ENCODE data around the gene HCAR1.
"Not testable (repeated sequence)": the region's sequence is repeated elsewhere in the genome, so short reads cannot be mapped to it uniquely, and the experiment has no call there.

Gene HCAR1

DNA sequence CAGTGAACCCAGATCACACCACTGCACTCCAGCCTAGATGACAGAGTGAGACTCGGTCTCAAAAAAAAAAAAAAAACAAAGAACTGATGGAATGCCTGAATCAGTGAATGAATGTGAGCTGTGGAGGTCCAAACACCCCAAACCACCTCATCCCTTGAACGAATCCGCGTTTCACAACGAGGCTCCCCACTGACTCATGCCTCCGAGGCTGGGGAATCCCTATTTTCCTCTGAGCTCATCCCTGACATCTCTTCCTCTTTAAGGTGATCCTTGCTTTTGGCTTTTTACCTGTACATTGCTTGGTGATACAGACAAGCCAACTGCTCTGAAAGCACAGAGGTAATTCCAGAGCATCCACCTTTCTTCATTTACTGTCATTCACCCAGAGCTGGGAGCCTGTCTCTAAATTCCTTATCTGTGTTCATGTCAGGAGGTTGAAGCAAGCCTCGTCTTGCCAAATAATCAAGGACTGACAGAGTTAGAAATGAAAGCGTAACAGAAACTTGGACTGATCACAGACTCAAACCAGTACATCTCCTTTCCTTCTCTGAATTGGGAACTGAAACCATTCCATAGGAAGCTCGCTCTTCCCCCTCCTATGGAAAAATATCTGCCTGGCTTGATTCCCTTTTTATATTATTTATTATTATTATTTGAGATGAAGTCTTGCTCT, 30.5 kb downstream of the HCAR1 start:
- not testable (repeated sequence) for H3K4me1 ChIP-seq (ENCODE audit: control insufficient read depth, insufficient read depth, low read length, poor library complexity, severe bottlenecking); H3K9me3 ChIP-seq (ENCODE audit: control insufficient read depth, low read length); DNase-seq; H3K27ac ChIP-seq (ENCODE audit: insufficient read depth, low read length, poor library complexity, severe bottlenecking); H3K36me3 ChIP-seq (ENCODE audit: control insufficient read depth, insufficient read depth, low read length); H3K4me3 ChIP-seq (ENCODE audit: insufficient read depth, low read depth, low read length, poor library complexity, severe bottlenecking); H3K27me3 ChIP-seq (replicated peaks; ENCODE audit: control insufficient read depth, insufficient read depth, low read length, poor library complexity, severe bottlenecking)

DNA sequence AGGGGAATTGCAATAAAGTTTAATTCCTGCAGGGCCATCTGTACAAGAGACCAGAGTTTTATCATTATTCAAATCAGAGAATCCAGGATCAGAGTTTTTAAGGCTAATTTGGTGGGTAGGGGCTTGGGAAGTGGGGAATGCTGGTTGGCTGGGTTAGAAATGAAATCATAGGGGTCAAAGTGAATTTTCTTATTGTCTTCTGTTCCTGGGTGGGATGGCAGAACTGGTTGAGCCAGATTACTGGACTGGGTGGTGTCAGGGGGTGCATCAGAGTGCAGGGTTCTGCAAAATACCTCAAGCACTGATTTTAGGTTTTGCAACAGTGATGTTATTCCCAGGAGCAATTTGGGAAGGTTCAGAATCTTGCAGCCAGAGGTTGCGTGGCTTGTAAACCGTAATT, 33.7 kb downstream of the HCAR1 start:
- H3K4me1 ChIP-seq (ENCODE audit: control insufficient read depth, insufficient read depth, low read length, poor library complexity, severe bottlenecking); H3K36me3 ChIP-seq (ENCODE audit: control insufficient read depth, insufficient read depth, low read length); H3K4me3 ChIP-seq (ENCODE audit: insufficient read depth, low read depth, low read length, poor library complexity, severe bottlenecking); DNase-seq; H3K27me3 ChIP-seq (replicated peaks; ENCODE audit: control insufficient read depth, insufficient read depth, low read length, poor library complexity, severe bottlenecking); H3K27ac ChIP-seq (ENCODE audit: insufficient read depth, low read length, poor library complexity, severe bottlenecking); H3K9me3 ChIP-seq (ENCODE audit: control insufficient read depth, low read length): not testable (repeated sequence)

DNA sequence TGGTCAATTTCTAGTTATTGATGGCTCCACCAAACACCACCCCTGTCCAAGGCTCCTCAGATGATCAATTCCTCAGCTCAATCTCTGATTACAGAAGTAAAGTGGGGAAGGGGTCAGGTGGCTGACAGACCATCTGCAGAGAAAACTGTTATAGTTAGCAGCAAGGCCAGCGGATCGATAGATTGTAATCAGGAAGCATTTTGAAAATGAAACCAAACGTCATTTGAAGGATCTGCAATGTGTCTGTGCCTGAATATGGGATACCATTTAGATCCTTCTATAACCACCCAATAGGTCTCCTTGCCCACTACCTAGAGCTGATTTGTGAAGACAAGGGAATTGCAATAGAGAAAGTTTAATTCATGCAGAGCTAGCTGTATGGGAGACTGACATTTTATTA, 39.1 kb downstream of the HCAR1 start:
- H3K27ac ChIP-seq (ENCODE audit: insufficient read depth, low read length, poor library complexity, severe bottlenecking): no peak overlapping the region
- H3K36me3 ChIP-seq (ENCODE audit: control insufficient read depth, insufficient read depth, low read length): no peaks in the 10 kb centered on the region
- H3K4me1 ChIP-seq (ENCODE audit: control insufficient read depth, insufficient read depth, low read length, poor library complexity, severe bottlenecking): no peaks in the 10 kb centered on the region
- H3K9me3 ChIP-seq (ENCODE audit: control insufficient read depth, low read length): no peaks in the 10 kb centered on the region
- H3K4me3 ChIP-seq (ENCODE audit: insufficient read depth, low read depth, low read length, poor library complexity, severe bottlenecking): no peak overlapping the region
- DNase-seq: no peak
- no peaks in the 10 kb centered on the region for H3K27me3 ChIP-seq (replicated peaks; ENCODE audit: control insufficient read depth, insufficient read depth, low read length, poor library complexity, severe bottlenecking)

DNA sequence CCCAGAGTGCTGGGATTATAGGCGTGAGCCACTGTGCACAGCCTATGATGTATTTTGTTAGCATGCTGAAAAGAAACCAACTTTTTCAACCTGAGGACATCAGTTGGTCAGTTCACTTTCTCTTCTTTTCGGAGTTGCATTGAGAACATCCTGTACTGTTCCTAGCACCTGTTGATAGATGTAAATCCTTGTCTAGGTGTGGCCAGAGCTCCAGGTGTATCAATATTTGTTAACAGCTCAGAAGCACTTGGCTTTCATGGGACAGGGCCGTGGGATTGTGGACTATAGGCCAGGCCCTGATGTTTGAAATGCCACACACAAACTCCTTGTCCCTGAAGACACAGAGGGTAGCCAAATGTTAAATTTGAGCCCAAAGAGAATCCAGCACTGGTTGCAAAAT, 42.4 kb downstream of the HCAR1 start:
- no peak overlapping the region for H3K27ac ChIP-seq (ENCODE audit: insufficient read depth, low read length, poor library complexity, severe bottlenecking)
- no peaks in the 10 kb centered on the region for H3K4me1 ChIP-seq (ENCODE audit: control insufficient read depth, insufficient read depth, low read length, poor library complexity, severe bottlenecking)
- H3K27me3 ChIP-seq (replicated peaks; ENCODE audit: control insufficient read depth, insufficient read depth, low read length, poor library complexity, severe bottlenecking): no peaks in the 10 kb centered on the region
- H3K9me3 ChIP-seq (ENCODE audit: control insufficient read depth, low read length): no peaks in the 10 kb centered on the region
- no peak for DNase-seq
- no peaks in the 10 kb centered on the region for H3K36me3 ChIP-seq (ENCODE audit: control insufficient read depth, insufficient read depth, low read length)
- no peak overlapping the region for H3K4me3 ChIP-seq (ENCODE audit: insufficient read depth, low read depth, low read length, poor library complexity, severe bottlenecking)

DNA sequence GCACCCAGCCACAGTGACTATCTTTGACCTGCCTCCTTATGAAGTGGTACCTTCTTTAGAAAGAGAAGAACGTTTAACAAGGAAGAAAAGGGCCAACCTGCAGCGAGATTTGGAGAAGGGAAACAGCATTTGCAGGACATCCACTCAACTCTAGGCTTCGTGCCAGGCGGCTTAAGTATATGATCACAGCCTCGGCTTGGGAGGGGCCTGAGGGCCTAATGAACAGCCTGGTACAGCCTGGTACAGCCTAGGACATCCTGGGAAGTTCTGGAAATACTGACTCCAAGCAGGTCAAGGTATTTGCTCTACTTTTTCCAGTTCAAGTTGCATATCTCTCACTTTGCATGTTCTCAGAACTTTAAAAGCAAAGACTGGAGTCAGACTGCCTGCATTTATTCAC, 43.6 kb downstream of the HCAR1 start:
- H3K27me3 ChIP-seq (replicated peaks; ENCODE audit: control insufficient read depth, insufficient read depth, low read length, poor library complexity, severe bottlenecking): no peaks in the 10 kb centered on the region
- H3K27ac ChIP-seq (ENCODE audit: insufficient read depth, low read length, poor library complexity, severe bottlenecking): no peak overlapping the region
- DNase-seq: no peak
- no peaks in the 10 kb centered on the region for H3K36me3 ChIP-seq (ENCODE audit: control insufficient read depth, insufficient read depth, low read length)
- no peak overlapping the region for H3K4me3 ChIP-seq (ENCODE audit: insufficient read depth, low read depth, low read length, poor library complexity, severe bottlenecking)
- no peaks in the 10 kb centered on the region for H3K4me1 ChIP-seq (ENCODE audit: control insufficient read depth, insufficient read depth, low read length, poor library complexity, severe bottlenecking)
- no peaks in the 10 kb centered on the region for H3K9me3 ChIP-seq (ENCODE audit: control insufficient read depth, low read length)

DNA sequence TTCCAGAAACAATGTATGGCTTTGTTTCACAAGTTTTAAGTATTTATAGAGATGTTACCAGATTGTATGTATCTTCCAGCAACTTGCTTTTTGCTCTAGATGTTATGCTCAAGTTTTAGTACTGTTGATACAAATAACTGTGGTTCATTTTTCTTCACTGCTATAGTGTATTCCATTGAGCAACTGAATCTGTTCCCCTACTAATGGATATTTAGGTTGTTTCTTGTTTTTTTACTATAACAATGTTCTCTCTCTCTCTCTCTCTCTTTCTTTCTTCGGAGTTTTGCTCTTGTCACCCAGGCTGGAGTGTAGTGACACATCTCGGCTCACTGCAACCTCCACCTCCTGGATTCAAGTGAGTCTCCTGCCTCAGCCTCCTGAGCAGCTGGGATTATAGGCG, 44.1 kb downstream of the HCAR1 start:
- Histone ChIP-seq H3K4me3 (ENCODE audit: insufficient read depth, low read depth, low read length, poor library complexity, severe bottlenecking) (no peak overlapping the region), H3K27me3 (replicated peaks; ENCODE audit: control insufficient read depth, insufficient read depth, low read length, poor library complexity, severe bottlenecking) (no peaks in the 10 kb centered on the region), H3K36me3 (ENCODE audit: control insufficient read depth, insufficient read depth, low read length) (no peaks in the 10 kb centered on the region), H3K27ac (ENCODE audit: insufficient read depth, low read length, poor library complexity, severe bottlenecking) (no peak overlapping the region), H3K9me3 (ENCODE audit: control insufficient read depth, low read length) (no peaks in the 10 kb centered on the region), H3K4me1 (ENCODE audit: control insufficient read depth, insufficient read depth, low read length, poor library complexity, severe bottlenecking) (no peaks in the 10 kb centered on the region)
- DNase-seq: no peak

DNA sequence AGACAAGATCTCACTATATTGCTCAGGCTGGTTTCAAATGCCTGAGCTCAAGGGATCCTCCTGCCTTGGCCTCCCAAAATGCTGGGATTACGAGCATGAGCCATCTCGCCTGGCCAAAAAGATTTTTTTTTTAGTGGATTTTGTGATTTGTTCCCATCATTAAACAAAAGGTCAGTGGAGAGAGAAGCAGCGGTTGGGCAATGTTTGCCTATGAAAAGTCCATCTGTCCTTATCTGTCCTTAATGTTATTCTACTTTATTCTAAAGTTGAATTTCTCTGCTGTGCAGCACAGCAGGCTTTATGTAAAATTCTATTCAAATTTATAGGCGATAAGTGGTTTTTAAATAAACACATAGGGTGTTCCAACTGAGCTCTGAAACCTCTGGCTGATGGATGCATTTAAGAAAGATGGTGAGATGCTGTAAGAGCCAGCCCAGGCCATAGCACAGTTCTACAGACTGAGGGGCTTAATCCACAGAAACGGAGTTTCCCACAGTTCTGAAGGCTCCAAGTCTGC, 46.3 kb downstream of the HCAR1 start:
- no peak for DNase-seq
- H3K4me1 ChIP-seq (ENCODE audit: control insufficient read depth, insufficient read depth, low read length, poor library complexity, severe bottlenecking): no peaks in the 10 kb centered on the region
- H3K9me3 ChIP-seq (ENCODE audit: control insufficient read depth, low read length): no peaks in the 10 kb centered on the region
- no peak overlapping the region for H3K4me3 ChIP-seq (ENCODE audit: insufficient read depth, low read depth, low read length, poor library complexity, severe bottlenecking)
- H3K27ac ChIP-seq (ENCODE audit: insufficient read depth, low read length, poor library complexity, severe bottlenecking): no peak overlapping the region
- H3K36me3 ChIP-seq (ENCODE audit: control insufficient read depth, insufficient read depth, low read length): no peaks in the 10 kb centered on the region
- H3K27me3 ChIP-seq (replicated peaks; ENCODE audit: control insufficient read depth, insufficient read depth, low read length, poor library complexity, severe bottlenecking): no peaks in the 10 kb centered on the region

DNA sequence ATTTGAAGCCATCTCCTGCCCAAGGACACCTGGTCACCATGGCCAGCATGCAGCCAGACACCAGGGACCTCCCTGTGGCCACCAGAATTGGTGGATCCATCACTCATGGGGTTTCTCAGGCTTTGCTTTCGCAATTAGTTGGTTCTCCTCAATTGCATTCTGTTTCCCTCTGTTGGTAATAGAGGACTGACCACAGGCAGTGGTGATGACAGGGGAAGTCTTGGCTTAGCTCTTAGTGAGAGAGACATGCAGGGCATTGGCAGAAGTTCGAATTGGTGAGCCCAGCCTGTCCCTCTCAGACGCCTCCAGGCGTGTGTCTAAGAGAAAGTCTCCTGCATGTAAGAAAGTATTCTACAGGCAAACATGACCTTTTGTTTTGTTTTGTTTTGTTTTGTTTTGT, 48.8 kb downstream of the HCAR1 start:
- no peak for DNase-seq
- no peaks in the 10 kb centered on the region for H3K36me3 ChIP-seq (ENCODE audit: control insufficient read depth, insufficient read depth, low read length)
- H3K27ac ChIP-seq (ENCODE audit: insufficient read depth, low read length, poor library complexity, severe bottlenecking): no peak overlapping the region
- no peaks in the 10 kb centered on the region for H3K27me3 ChIP-seq (replicated peaks; ENCODE audit: control insufficient read depth, insufficient read depth, low read length, poor library complexity, severe bottlenecking)
- H3K9me3 ChIP-seq (ENCODE audit: control insufficient read depth, low read length): no peaks in the 10 kb centered on the region
- H3K4me1 ChIP-seq (ENCODE audit: control insufficient read depth, insufficient read depth, low read length, poor library complexity, severe bottlenecking): no peaks in the 10 kb centered on the region
- no peak overlapping the region for H3K4me3 ChIP-seq (ENCODE audit: insufficient read depth, low read depth, low read length, poor library complexity, severe bottlenecking)

DNA sequence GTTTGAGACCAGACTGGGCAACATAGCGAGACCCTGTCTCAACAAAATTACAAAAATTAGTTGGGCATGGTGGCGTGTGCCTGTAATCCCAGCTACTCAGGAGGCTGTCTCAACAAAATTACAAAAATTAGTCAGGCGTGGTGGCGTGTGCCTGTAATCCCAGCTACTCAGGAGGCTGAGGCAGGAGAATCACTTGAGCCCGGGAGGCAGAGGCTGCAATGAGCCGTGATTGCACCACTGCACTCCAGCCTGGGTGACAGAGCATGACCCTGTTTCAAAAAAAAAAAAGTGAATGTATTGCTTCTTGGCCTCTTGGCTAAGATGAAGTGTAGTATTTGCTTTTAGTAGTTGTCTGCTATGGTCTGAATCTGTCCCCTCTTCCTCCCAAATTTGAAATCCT, 49.7 kb downstream of the HCAR1 start:
- H3K4me1 ChIP-seq (ENCODE audit: control insufficient read depth, insufficient read depth, low read length, poor library complexity, severe bottlenecking); H3K9me3 ChIP-seq (ENCODE audit: control insufficient read depth, low read length); H3K27me3 ChIP-seq (replicated peaks; ENCODE audit: control insufficient read depth, insufficient read depth, low read length, poor library complexity, severe bottlenecking); H3K4me3 ChIP-seq (ENCODE audit: insufficient read depth, low read depth, low read length, poor library complexity, severe bottlenecking); H3K27ac ChIP-seq (ENCODE audit: insufficient read depth, low read length, poor library complexity, severe bottlenecking); DNase-seq; H3K36me3 ChIP-seq (ENCODE audit: control insufficient read depth, insufficient read depth, low read length): not testable (repeated sequence)

DNA sequence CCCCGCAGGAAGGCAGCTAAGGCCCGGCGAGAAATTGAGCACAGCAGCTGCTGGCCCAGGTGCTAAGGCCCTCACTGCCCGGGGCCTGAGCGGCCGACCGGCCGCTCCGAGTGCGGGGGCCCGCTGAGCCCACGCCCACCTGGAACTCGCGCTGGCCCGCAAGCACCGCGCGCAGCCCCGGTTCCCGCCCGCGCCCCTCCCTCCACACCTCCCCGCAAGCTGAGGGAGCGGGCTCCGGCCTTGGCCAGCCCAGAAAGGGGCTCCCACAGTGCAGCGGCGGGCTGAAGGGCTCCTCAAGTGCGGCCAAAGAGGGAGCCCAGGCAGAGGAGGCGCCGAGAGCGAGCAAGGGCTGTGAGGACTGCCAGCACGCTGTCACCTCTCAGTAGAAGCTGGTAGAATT, 53.9 kb downstream of the HCAR1 start:
- H3K36me3 ChIP-seq (ENCODE audit: control insufficient read depth, insufficient read depth, low read length); DNase-seq; H3K27ac ChIP-seq (ENCODE audit: insufficient read depth, low read length, poor library complexity, severe bottlenecking); H3K4me1 ChIP-seq (ENCODE audit: control insufficient read depth, insufficient read depth, low read length, poor library complexity, severe bottlenecking); H3K9me3 ChIP-seq (ENCODE audit: control insufficient read depth, low read length); H3K4me3 ChIP-seq (ENCODE audit: insufficient read depth, low read depth, low read length, poor library complexity, severe bottlenecking); H3K27me3 ChIP-seq (replicated peaks; ENCODE audit: control insufficient read depth, insufficient read depth, low read length, poor library complexity, severe bottlenecking): not testable (repeated sequence)

Measured in effector memory CD4-positive, alpha-beta T cell (primary cell).